GM15510 (cell line): ENCODE measurements around the gene POP4.

Experiments
- POLR2A ChIP-seq: IDR thresholded peaks from 3 replicates; pipeline ENCODE4 v1.6.1; 2011; ENCODE audit warnings: borderline replicate concordance; ENCODE audit not compliant: insufficient read length; ENCODE audit errors: extremely low read depth

Gene POP4

GRCh38 chr19:29569038-29569911, 36.8 kb upstream of the POP4 start:
- no peak for TF ChIP-seq POLR2A

- no peak for TF ChIP-seq POLR2A
Measured at GRCh38 chr19:29571181-29571580, 34.9 kb upstream of the POP4 start.

DNA sequence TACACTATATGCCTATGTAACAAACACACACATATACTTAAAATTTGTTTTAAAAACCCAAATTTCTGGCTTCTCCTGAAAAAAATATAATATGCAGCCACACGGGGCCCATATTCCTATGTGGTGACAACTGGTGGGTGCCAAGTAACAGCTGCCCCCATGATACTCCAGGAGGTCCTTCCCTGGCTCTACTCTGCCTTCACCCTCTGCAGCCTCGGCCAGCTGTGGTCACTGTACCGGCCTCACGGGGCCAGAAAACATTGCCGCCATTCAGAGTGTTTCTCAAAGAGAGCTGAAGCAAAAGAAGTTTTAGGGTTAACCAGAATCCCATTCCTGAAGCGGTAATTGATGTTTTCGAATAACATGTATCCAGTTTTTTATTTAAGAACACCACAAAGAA, 32.6 kb upstream of the POP4 start:
- no peak for TF ChIP-seq POLR2A

DNA sequence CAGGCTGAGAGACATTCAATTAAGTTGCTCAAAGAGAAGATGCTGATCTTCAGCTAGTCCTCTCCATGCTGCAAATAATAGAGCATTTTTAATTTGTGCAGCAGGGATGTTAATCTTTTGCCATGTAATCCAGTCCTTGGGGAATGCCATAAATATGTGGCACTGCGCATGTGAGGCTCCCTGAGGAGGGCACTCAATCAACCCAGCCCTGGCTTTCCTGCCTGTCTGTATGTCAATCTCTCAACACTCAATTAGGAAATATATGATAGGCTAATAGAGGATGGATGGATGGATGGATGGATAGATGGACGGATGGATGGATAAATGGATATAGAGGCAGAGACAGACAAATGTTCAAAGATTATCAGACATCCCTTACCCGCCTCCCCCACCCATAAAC, 31.6 kb upstream of the POP4 start:
- TF ChIP-seq POLR2A = no peak

- no peak for TF ChIP-seq POLR2A
Measured at GRCh38 chr19:29576046-29576606, 30.0 kb upstream of the POP4 start.

GRCh38 chr19:29576761-29577648, 29.1 kb upstream of the POP4 start:
- TF ChIP-seq POLR2A = no peak

DNA sequence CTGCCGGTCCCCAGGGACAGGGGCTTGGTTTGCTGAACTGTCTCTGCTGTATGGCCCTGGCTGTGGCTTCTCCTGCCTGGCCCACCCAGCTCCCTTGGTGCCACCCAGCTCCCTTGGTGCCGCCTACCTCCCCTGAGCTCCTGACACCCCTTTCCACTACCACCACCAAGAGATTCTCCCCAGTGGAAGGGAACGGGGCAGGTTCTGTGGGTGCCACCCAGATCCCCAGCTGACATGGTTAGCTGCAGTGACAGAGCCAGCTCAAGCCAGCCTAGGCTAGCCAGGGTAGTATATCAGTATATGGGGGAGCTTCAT, 28.5 kb upstream of the POP4 start:
- TF ChIP-seq POLR2A = no peak

DNA sequence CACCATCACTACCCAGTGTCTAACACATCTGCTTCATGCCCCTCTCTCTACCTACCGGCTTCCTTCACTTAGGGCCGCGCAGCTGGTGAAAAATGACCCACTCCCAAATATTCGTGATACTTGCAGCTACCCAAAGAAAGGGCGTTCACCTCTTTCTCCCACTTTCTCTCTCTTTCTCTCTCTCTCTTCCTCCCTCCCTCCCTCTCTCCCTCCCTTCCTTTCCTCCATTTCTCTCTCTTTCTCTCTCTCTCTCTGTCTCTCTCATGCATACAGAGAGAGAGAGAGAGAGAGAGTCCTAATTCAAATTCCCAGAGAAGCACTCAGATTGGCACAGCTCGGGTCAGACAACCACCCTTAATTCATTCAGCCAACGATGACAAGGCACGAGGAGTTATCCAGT, 27.7 kb upstream of the POP4 start:
- no peak for TF ChIP-seq POLR2A

- TF ChIP-seq POLR2A = no peak
Measured at GRCh38 chr19:29579308-29579910, 26.7 kb upstream of the POP4 start.

DNA sequence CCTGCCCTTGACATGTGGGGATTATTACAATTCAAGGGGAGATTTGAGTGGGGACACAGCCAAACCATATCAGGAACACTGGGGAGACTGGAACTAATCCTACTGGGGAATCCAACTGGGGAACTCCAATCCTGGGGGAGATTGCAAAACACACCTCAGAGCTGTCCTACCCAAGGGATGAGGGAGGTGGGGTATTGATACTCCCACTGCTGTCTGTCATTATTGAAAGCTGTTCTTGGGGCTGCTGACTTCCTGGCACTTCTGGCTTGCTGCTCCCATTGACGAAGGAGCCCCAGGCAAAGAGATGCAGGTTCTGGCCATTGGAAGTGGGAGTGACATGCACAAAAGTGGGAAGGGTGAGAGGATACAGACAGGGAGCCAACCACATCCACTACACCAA, 24.7 kb upstream of the POP4 start:
- no peak for TF ChIP-seq POLR2A

- no peak for TF ChIP-seq POLR2A
Measured at GRCh38 chr19:29583196-29583999, 22.7 kb upstream of the POP4 start.

- TF ChIP-seq POLR2A = no peak
Measured at GRCh38 chr19:29586401-29586800, 19.7 kb upstream of the POP4 start.

DNA sequence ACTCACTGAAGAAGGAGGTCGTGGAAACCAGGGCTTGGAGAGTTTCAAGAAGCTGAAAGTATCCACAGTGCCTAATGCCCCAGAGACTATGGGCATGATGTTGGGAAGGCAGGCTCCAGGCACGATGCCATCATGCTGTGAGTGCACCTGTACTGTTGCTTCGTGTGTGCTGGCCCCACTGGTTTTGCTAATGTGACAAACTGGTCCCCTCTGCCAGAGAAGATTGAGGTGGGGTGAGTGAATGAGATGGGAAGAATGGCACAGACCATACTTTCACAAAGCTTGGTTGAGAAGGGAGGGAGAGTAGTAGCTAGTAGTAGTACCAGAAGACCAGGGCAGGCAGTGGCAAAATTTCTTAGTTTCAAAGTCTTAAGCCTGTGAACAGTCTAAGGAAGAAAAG, 19.0 kb upstream of the POP4 start:
- TF ChIP-seq POLR2A = no peak

- TF ChIP-seq POLR2A = no peak
Measured at GRCh38 chr19:29587518-29587986, 18.5 kb upstream of the POP4 start.
